HCT116 (cell line): ENCODE results near the gene IMPA2. TPM values are rescaled to one million over a fixed set of nuclear protein-coding genes. Genes with fewer than 3 reads are reported as not detected.

Experiments
- ATAC-seq: fragments of 200-7000 bp; cut with Tn5 transposase; 2 replicates; pipeline ENCODE4 v1.9.1; 2020; ENCODE audit warnings: mild to moderate bottlenecking, moderate library complexity
- BruUV-seq: library from RNA; stranded (reverse); fragments of 400-500 nt; replicated peaks from 2 replicates; lab custom pipeline; 2021; lab: Mats Ljungman, UMichigan
- CTCF ChIA-PET: fragments of 300-600 bp; sonication (Branson Sonifier 250); formaldehyde crosslinking; loops from one replicate; lab custom pipeline; 2021; ENCODE audit warnings: antibody characterized with exemption; lab: Charles Lee
- POLR2A ChIA-PET: fragments of 300-600, 350-600 bp; sonication (Branson Sonifier 250); formaldehyde crosslinking; loops from one replicate; lab custom pipeline; 2021; ENCODE audit warnings: antibody characterized with exemption; lab: Charles Lee
- RAD21 ChIA-PET, 2 experiments: fragments of 300-600 bp; sonication (Branson Sonifier 250); formaldehyde crosslinking; loops; one replicate each; lab custom pipeline; 2023; ENCODE audit warnings: low total read pairs in 2 of 2; ENCODE audit not compliant: uncharacterized antibody in 2 of 2, unreplicated experiment in 2 of 2, low non-redundant PET in 1 of 2; lab: Charles Lee
- DNase-seq: peaks from one replicate; pipeline ENCODE4 v3.0.0-alpha.2; 2010; ENCODE audit warnings: low read depth, low spot score
- H2AFZ ChIP-seq: fragments of 200-600 bp; shearing (Covaris generic), sonication (generic); 2 replicates; pipeline ENCODE4 v1.6.1; 2017; ENCODE audit warnings: low read depth, mixed run types, mixed read lengths, antibody characterized with exemption, low read length; ENCODE audit not compliant: poor library complexity, severe bottlenecking
- H3K27ac ChIP-seq: 2 replicates; pipeline ENCODE4 v1.5.1; 2012; ENCODE audit warnings: low read depth, low read length
- H3K27me3 ChIP-seq: fragments of 200-600 bp; sonication (generic); 2 replicates; pipeline ENCODE4 v1.6.1; 2016; ENCODE audit warnings: mixed run types, low read length, mixed read lengths; ENCODE audit not compliant: insufficient read depth
- H3K36me3 ChIP-seq, 2 experiments: fragments of 200-500 bp in 1 of 2; fragments of 200-600 bp in 1 of 2; sonication (Bioruptor generic) in 1 of 2; sonication (generic) in 1 of 2; 2 replicates each; pipeline versions ENCODE4 v1.5.1 to v1.6.1; 2014 to 2016; ENCODE audit warnings: low read length in 2 of 2, inconsistent platforms in 1 of 2, mixed read lengths in 1 of 2, mixed run types in 1 of 2; ENCODE audit not compliant: insufficient read depth in 2 of 2, control insufficient read depth in 1 of 2
- H3K4me1 ChIP-seq, 2 experiments: fragments of 200-600 bp in 1 of 2; sonication (generic) in 1 of 2; 2 replicates each; pipeline versions ENCODE4 v1.5.1 to v1.6.1; 2012 to 2017; ENCODE audit warnings: low read length in 2 of 2, inconsistent platforms in 1 of 2, mild to moderate bottlenecking in 1 of 2, mixed read lengths in 1 of 2, mixed run types in 1 of 2, moderate library complexity in 1 of 2; ENCODE audit not compliant: insufficient read depth in 2 of 2, control insufficient read depth in 1 of 2
- H3K4me2 ChIP-seq: fragments of 200-600 bp; sonication (generic); 2 replicates; pipeline ENCODE4 v1.6.1; 2017; ENCODE audit warnings: mixed run types, low read length, mixed read lengths
- H3K4me3 ChIP-seq, 2 experiments: fragments of 200-600 bp in 1 of 2; sonication (generic) in 1 of 2; replicated peaks in 1 of 2; 2 replicates each; pipeline ENCODE4 v1.5.1; 2011 to 2016; ENCODE audit warnings: low read length in 2 of 2, control low read depth in 1 of 2, low read depth in 1 of 2, mild to moderate bottlenecking in 1 of 2, mixed read lengths in 1 of 2, mixed run types in 1 of 2
- H3K79me2 ChIP-seq: fragments of 200-600 bp; sonication (generic); 2 replicates; pipeline ENCODE4 v1.6.1; 2017; ENCODE audit warnings: mild to moderate bottlenecking, mixed run types, low read length, moderate library complexity, mixed read lengths; ENCODE audit not compliant: insufficient read depth
- H3K9ac ChIP-seq: fragments of 200-600 bp; sonication (generic); 2 replicates; pipeline ENCODE4 v1.6.1; 2016; ENCODE audit warnings: low read length, mixed read lengths
- H3K9me2 ChIP-seq: fragments of 200-600 bp; sonication (generic), shearing (Covaris generic); 2 replicates; pipeline ENCODE4 v1.6.1; 2017; ENCODE audit warnings: mixed run types, mild to moderate bottlenecking, moderate library complexity; ENCODE audit not compliant: insufficient read depth
- H3K9me3 ChIP-seq, 2 experiments: fragments of 200-500 bp in 1 of 2; fragments of 200-600 bp in 1 of 2; sonication (Bioruptor generic) in 1 of 2; sonication (generic) in 1 of 2; 2 replicates each; pipeline ENCODE4 v1.6.1; 2014 to 2017; ENCODE audit warnings: low read length in 2 of 2, mixed read lengths in 2 of 2, inconsistent platforms in 1 of 2, low read depth in 1 of 2, mild to moderate bottlenecking in 1 of 2, mixed run types in 1 of 2, moderate library complexity in 1 of 2; ENCODE audit not compliant: control insufficient read depth in 1 of 2, insufficient read depth in 1 of 2
- H4K20me1 ChIP-seq: fragments of 200-600 bp; sonication (generic), shearing (Covaris generic); 2 replicates; pipeline ENCODE4 v1.6.1; 2017; ENCODE audit warnings: mixed run types, mild to moderate bottlenecking, moderate library complexity; ENCODE audit not compliant: insufficient read depth
- CBX3 ChIP-seq: IDR thresholded peaks from 2 replicates; pipeline ENCODE4 v1.6.1; 2012; ENCODE audit warnings: low read depth
- ELF1 ChIP-seq: IDR thresholded peaks from 2 replicates; pipeline ENCODE4 v1.6.1; 2012; ENCODE audit warnings: low read depth, borderline replicate concordance
- EZH2phosphoT487 ChIP-seq: fragments of 200-600 bp; IDR thresholded peaks from 2 replicates; pipeline ENCODE4 v1.6.1; 2018; ENCODE audit warnings: antibody characterized with exemption, borderline replicate concordance
- FOSL1 ChIP-seq: IDR thresholded peaks from 2 replicates; pipeline ENCODE4 v1.6.1; 2012; ENCODE audit warnings: low read depth
- JUND ChIP-seq: IDR thresholded peaks from 2 replicates; pipeline ENCODE4 v1.6.1; 2012
- SIN3A ChIP-seq: IDR thresholded peaks from 2 replicates; pipeline ENCODE4 v1.6.1; 2012; ENCODE audit warnings: low read depth
- SRF ChIP-seq: IDR thresholded peaks from 2 replicates; pipeline ENCODE4 v1.6.1; 2012; ENCODE audit warnings: low read depth
- TCF7L2 ChIP-seq: IDR thresholded peaks from 2 replicates; pipeline ENCODE4 v1.7.0; 2011; ENCODE audit warnings: borderline replicate concordance, inconsistent platforms; ENCODE audit not compliant: insufficient read depth, insufficient read length; ENCODE audit errors: extremely low read depth
- YY1 ChIP-seq: IDR thresholded peaks from 2 replicates; pipeline ENCODE4 v1.6.1; 2011; ENCODE audit warnings: low read length, low read depth, moderate library complexity, mild to moderate bottlenecking; ENCODE audit not compliant: insufficient replicate concordance; ENCODE audit errors: extremely low read depth
- intact Hi-C: fragments of 100-400 bp; cut with micrococcal nuclease; formaldehyde crosslinking; loops from 2 replicates; pipeline ENCODE4 v1.10.0; 2022
- total RNA-seq: library from RNA; stranded (reverse); gene quantifications from one replicate; pipeline ENCODE4 v1.2.1, GENCODE V29; 2021; ENCODE audit not compliant: unreplicated experiment
- TF ChIP-seq, protein P1 (sequence below): IDR thresholded peaks from 2 replicates; pipeline ENCODE4 v1.6.1; 2011; ENCODE audit warnings: mild to moderate bottlenecking, low read length, moderate library complexity; ENCODE audit not compliant: insufficient replicate concordance; ENCODE audit errors: extremely low read depth
- TF ChIP-seq, protein P2 (sequence below): IDR thresholded peaks from 2 replicates; pipeline ENCODE4 v1.6.1; 2012
- TF ChIP-seq, protein P3 (sequence below): IDR thresholded peaks from 2 replicates; pipeline ENCODE4 v1.6.1; 2012; ENCODE audit warnings: low read depth

Gene IMPA2
- total RNA-seq, 1 experiment from 2014 or later, result 32.5 TPM

DNA sequence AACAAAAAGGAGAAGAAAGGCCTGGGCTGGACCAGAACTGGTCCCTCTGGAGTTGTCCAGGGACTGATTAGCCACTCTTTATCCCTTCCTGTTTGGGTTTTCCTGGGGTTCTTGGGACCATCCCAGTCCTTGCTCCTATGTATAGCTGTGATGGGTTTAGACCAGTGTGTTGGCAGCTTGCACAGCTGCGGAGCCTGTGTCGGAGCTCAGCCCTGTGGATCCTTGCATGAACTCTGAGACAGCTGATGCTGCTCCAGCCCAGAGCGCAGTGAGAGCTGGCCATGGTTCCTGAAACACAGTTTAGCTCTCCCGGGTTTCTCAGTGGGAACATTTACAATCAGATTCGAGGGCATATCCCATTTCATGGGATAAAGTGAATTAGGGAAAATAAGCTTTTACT lies 16.9 kb downstream of the IMPA2 start:
- Histone ChIP-seq H3K4me3 (no peak overlapping the region), H3K4me1 (peaks cover 6 to 19% of the 10 kb centered on the region in 2 experiments; a peak in 3 of 4 replicates), H3K79me2 (no peaks in the 10 kb centered on the region), H3K4me2 (no peak overlapping the region), H3K27ac (no peak overlapping the region), H3K36me3 (no peaks in the 10 kb centered on the region; a peak in 1 of 4 replicates), H3K9me2 (no peaks in the 10 kb centered on the region), H2AFZ (no peak overlapping the region), H3K9me3 (no peaks in the 10 kb centered on the region), H3K27me3 (no peaks in the 10 kb centered on the region), H4K20me1 (no peaks in the 10 kb centered on the region), H3K9ac (no peak overlapping the region)
- POLR2A ChIA-PET, result interaction anchor here (0.6 kb wide), 1 partner anchor 940 kb away, joined by 3 read pairs; no protein-coding TSS in a partner anchor
- RAD21 ChIA-PET, result no interaction called here
- no peak for ATAC-seq
- intact Hi-C loops, result no loop called here
- TF ChIP-seq FOSL1 (no peak), JUND (no peak), CBX3 (no peak), SRF (no peak), YY1 (no peak), TCF7L2 (no peak), EZH2phosphoT487 (no peak), ELF1 (no peak), SIN3A (no peak)
- TF ChIP-seq, protein P1, sequence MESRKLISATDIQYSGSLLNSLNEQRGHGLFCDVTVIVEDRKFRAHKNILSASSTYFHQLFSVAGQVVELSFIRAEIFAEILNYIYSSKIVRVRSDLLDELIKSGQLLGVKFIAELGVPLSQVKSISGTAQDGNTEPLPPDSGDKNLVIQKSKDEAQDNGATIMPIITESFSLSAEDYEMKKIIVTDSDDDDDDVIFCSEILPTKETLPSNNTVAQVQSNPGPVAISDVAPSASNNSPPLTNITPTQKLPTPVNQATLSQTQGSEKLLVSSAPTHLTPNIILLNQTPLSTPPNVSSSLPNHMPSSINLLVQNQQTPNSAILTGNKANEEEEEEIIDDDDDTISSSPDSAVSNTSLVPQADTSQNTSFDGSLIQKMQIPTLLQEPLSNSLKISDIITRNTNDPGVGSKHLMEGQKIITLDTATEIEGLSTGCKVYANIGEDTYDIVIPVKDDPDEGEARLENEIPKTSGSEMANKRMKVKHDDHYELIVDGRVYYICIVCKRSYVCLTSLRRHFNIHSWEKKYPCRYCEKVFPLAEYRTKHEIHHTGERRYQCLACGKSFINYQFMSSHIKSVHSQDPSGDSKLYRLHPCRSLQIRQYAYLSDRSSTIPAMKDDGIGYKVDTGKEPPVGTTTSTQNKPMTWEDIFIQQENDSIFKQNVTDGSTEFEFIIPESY, result no peak
- TF ChIP-seq, protein P2, sequence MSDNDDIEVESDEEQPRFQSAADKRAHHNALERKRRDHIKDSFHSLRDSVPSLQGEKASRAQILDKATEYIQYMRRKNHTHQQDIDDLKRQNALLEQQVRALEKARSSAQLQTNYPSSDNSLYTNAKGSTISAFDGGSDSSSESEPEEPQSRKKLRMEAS, result no peak
- TF ChIP-seq, protein P3, sequence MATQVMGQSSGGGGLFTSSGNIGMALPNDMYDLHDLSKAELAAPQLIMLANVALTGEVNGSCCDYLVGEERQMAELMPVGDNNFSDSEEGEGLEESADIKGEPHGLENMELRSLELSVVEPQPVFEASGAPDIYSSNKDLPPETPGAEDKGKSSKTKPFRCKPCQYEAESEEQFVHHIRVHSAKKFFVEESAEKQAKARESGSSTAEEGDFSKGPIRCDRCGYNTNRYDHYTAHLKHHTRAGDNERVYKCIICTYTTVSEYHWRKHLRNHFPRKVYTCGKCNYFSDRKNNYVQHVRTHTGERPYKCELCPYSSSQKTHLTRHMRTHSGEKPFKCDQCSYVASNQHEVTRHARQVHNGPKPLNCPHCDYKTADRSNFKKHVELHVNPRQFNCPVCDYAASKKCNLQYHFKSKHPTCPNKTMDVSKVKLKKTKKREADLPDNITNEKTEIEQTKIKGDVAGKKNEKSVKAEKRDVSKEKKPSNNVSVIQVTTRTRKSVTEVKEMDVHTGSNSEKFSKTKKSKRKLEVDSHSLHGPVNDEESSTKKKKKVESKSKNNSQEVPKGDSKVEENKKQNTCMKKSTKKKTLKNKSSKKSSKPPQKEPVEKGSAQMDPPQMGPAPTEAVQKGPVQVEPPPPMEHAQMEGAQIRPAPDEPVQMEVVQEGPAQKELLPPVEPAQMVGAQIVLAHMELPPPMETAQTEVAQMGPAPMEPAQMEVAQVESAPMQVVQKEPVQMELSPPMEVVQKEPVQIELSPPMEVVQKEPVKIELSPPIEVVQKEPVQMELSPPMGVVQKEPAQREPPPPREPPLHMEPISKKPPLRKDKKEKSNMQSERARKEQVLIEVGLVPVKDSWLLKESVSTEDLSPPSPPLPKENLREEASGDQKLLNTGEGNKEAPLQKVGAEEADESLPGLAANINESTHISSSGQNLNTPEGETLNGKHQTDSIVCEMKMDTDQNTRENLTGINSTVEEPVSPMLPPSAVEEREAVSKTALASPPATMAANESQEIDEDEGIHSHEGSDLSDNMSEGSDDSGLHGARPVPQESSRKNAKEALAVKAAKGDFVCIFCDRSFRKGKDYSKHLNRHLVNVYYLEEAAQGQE, result no peak
- no TSS peak for BruUV-seq
- no peak for DNase-seq
- CTCF ChIA-PET, result interaction anchor here (1.2 to 8.5 kb wide), 2 partner anchors 60 to 343 kb away, joined by 3 to 162 read pairs; no protein-coding TSS in a partner anchor
